Measurements from ENCODE around the gene RANBP10. TPM values are rescaled to one million over a fixed set of nuclear protein-coding genes. Genes with fewer than 3 reads are reported as not detected.
A peak's percentile ranks its signal among the peaks of the same experiment; 100 is the strongest.

The RANBP10 gene
- total RNA-seq, 2 donors from 2014 or later: 7.8 to 8.9 TPM

GRCh38 chr16:67805718-67806427 lies 487 bp downstream of the RANBP10 start:
- Histone ChIP-seq H3K36me3 (peaks cover 17% of the 10 kb centered on the region), H3K27me3 (no peaks in the 10 kb centered on the region), H3K27ac (peak overlapping the region; percentile 77 to 87), H3K4me3 (peak overlapping the region; percentile 90 to 97), H3K9me3 (no peaks in the 10 kb centered on the region), H3K4me1 (peaks cover 0 to 16% of the 10 kb centered on the region in 2 donors)
- DNase-seq (ENCODE audit: low spot score): no peak
- TF ChIP-seq CTCF (IDR thresholded peaks at IDR 0.05): no peak

- no peaks in the 10 kb centered on the region for H3K9me3 ChIP-seq
- H3K27ac ChIP-seq: no peak overlapping the region
- no peak for DNase-seq (ENCODE audit: low spot score)
- H3K4me3 ChIP-seq: peak overlapping the region in 1 of 2 donors; percentile 90
- H3K4me1 ChIP-seq: peaks cover 0 to 24% of the 10 kb centered on the region in 2 donors
- no peaks in the 10 kb centered on the region for H3K27me3 ChIP-seq
- no peak for TF ChIP-seq CTCF (IDR thresholded peaks at IDR 0.05)
- H3K36me3 ChIP-seq: peaks cover 17% of the 10 kb centered on the region
Measured at GRCh38 chr16:67804853-67805542, 1.4 kb downstream of the RANBP10 start.

- Histone ChIP-seq H3K27ac (no peak overlapping the region), H3K9me3 (no peaks in the 10 kb centered on the region), H3K36me3 (peaks cover 17% of the 10 kb centered on the region), H3K27me3 (no peaks in the 10 kb centered on the region), H3K4me1 (peaks cover 0 to 27% of the 10 kb centered on the region in 2 donors), H3K4me3 (no peak overlapping the region)
- no peak for DNase-seq (ENCODE audit: low spot score)
- no peak for TF ChIP-seq CTCF (IDR thresholded peaks at IDR 0.05)
Measured at GRCh38 chr16:67803894-67804293, 2.5 kb downstream of the RANBP10 start.

- no peaks in the 10 kb centered on the region for H3K9me3 ChIP-seq
- H3K4me3 ChIP-seq: no peak overlapping the region
- no peaks in the 10 kb centered on the region for H3K27me3 ChIP-seq
- peaks cover 17% of the 10 kb centered on the region for H3K36me3 ChIP-seq
- TF ChIP-seq CTCF (IDR thresholded peaks at IDR 0.05): no peak
- H3K4me1 ChIP-seq: peaks cover 0 to 22% of the 10 kb centered on the region in 2 donors
- DNase-seq (ENCODE audit: low spot score): no peak
- no peak overlapping the region for H3K27ac ChIP-seq
Measured at GRCh38 chr16:67801883-67802282, 4.5 kb downstream of the RANBP10 start.

- H3K27me3 ChIP-seq: no peaks in the 10 kb centered on the region
- H3K9me3 ChIP-seq: no peaks in the 10 kb centered on the region
- no peak overlapping the region for H3K4me3 ChIP-seq
- TF ChIP-seq CTCF (IDR thresholded peaks at IDR 0.05): no peak
- no peak overlapping the region for H3K27ac ChIP-seq
- DNase-seq (ENCODE audit: low spot score): no peak
- H3K36me3 ChIP-seq: peaks cover 17% of the 10 kb centered on the region
- peaks cover 0 to 22% of the 10 kb centered on the region in 2 donors for H3K4me1 ChIP-seq
Measured at GRCh38 chr16:67801241-67801640, 5.1 kb downstream of the RANBP10 start.

All from right atrium auricular region (tissue), 2 donors.